SK-N-MC (cell line): ENCODE results near the gene KHNYN.

Experiments
- DNase-seq: peaks from one replicate; pipeline ENCODE4 v3.0.0-alpha.2; 2011; ENCODE audit warnings: low read depth, low spot score
- H3K27ac ChIP-seq: fragments of 200-600 bp; sonication (generic); 2 replicates; pipeline ENCODE4 v1.5.1; 2016; ENCODE audit warnings: mixed run types
- H3K36me3 ChIP-seq: fragments of 200-600 bp; sonication (generic); 2 replicates; pipeline ENCODE4 v1.6.1; 2017; ENCODE audit warnings: antibody characterized with exemption, low read length, mixed read lengths; ENCODE audit not compliant: insufficient read depth
- H3K4me3 ChIP-seq: fragments of 200-600 bp; sonication (generic); 2 replicates; pipeline ENCODE4 v1.5.1; 2016
- H3K9ac ChIP-seq: fragments of 200-600 bp; sonication (generic); 2 replicates; pipeline ENCODE4 v1.8.0; 2017; ENCODE audit warnings: mixed run types, mixed read lengths; ENCODE audit not compliant: insufficient read length
- H3K9me3 ChIP-seq: fragments of 200-600 bp; sonication (generic); 2 replicates; pipeline ENCODE4 v1.6.1; 2017; ENCODE audit warnings: low read depth, mild to moderate bottlenecking, antibody characterized with exemption, low read length, moderate library complexity, mixed read lengths
- EZH2 ChIP-seq: fragments of 200-600 bp; sonication (generic); IDR thresholded peaks from one replicate; pipeline ENCODE4 v1.6.1; 2017; ENCODE audit warnings: antibody characterized with exemption
- FOXP2 ChIP-seq: optimal IDR thresholded peaks from 2 replicates; pipeline ENCODE3; 2011; ENCODE audit warnings: mild to moderate bottlenecking, moderate library complexity; ENCODE audit not compliant: insufficient read depth; ENCODE audit errors: extremely low read length, control extremely low read depth
- POLR2AphosphoS5 ChIP-seq: IDR thresholded peaks from 2 replicates; pipeline ENCODE4 v1.6.1; 2012; ENCODE audit warnings: mild to moderate bottlenecking, low read depth, low read length, borderline replicate concordance

KHNYN gene

GRCh38 chr14:24436355-24437019 is 6.7 kb downstream of the KHNYN start:
- DNase-seq, result no peak
- H3K9ac ChIP-seq, result no peak overlapping the region
- TF ChIP-seq POLR2AphosphoS5, result peak; percentile 37; the same call in 1 of the 2 replicates
- TF ChIP-seq FOXP2, result no peak
- no peak overlapping the region for H3K27ac ChIP-seq
- H3K9me3 ChIP-seq, result no peaks in the 10 kb centered on the region
- H3K4me3 ChIP-seq, result no peak overlapping the region
- H3K36me3 ChIP-seq, result peaks cover 30% of the 10 kb centered on the region

- no peak overlapping the region for H3K27ac ChIP-seq
- H3K36me3 ChIP-seq, result peaks cover 30% of the 10 kb centered on the region
- H3K9ac ChIP-seq, result no peak overlapping the region
- no peak for DNase-seq
- TF ChIP-seq FOXP2 (no peak), POLR2AphosphoS5 (no peak), EZH2 (no peak)
- H3K4me3 ChIP-seq, result no peak overlapping the region
- H3K9me3 ChIP-seq, result no peaks in the 10 kb centered on the region
Measured at GRCh38 chr14:24437020-24437735, 7.4 kb downstream of the KHNYN start.

- Histone ChIP-seq H3K9me3 (no peaks in the 10 kb centered on the region), H3K4me3 (no peak overlapping the region), H3K27ac (no peak overlapping the region), H3K9ac (no peak overlapping the region), H3K36me3 (peaks cover 30% of the 10 kb centered on the region)
- TF ChIP-seq POLR2AphosphoS5 (0 out of 2 replicates have a peak, but pooled peaks have one; percentile 22), FOXP2 (no peak)
- no peak for DNase-seq
Measured at GRCh38 chr14:24437736-24438067, 7.9 kb downstream of the KHNYN start.

- no peak overlapping the region for H3K27ac ChIP-seq
- no peaks in the 10 kb centered on the region for H3K9me3 ChIP-seq
- H3K9ac ChIP-seq, result no peak overlapping the region
- TF ChIP-seq POLR2AphosphoS5 (no peak), EZH2 (no peak), FOXP2 (no peak)
- H3K4me3 ChIP-seq, result no peak overlapping the region
- DNase-seq, result no peak
- peaks cover 26% of the 10 kb centered on the region for H3K36me3 ChIP-seq
Measured at GRCh38 chr14:24438223-24439097, 8.7 kb downstream of the KHNYN start.

- Histone ChIP-seq H3K9ac (no peak overlapping the region), H3K36me3 (peaks cover 26% of the 10 kb centered on the region), H3K27ac (no peak overlapping the region), H3K9me3 (no peaks in the 10 kb centered on the region), H3K4me3 (no peak overlapping the region)
- no peak for TF ChIP-seq EZH2
- TF ChIP-seq FOXP2, result no peak
- TF ChIP-seq POLR2AphosphoS5, result no peak
- no peak for DNase-seq
Measured at GRCh38 chr14:24439257-24439656, 9.5 kb downstream of the KHNYN start.

- Histone ChIP-seq H3K9ac (no peak overlapping the region), H3K27ac (no peak overlapping the region), H3K9me3 (no peaks in the 10 kb centered on the region), H3K4me3 (no peak overlapping the region), H3K36me3 (peaks cover 26% of the 10 kb centered on the region)
- TF ChIP-seq POLR2AphosphoS5 (peak; percentile 28; the same call in 1 of the 2 replicates), EZH2 (no peak)
- DNase-seq, result no peak
Measured at GRCh38 chr14:24439830-24440605, 10.3 kb downstream of the KHNYN start.

- Histone ChIP-seq H3K27ac (no peak overlapping the region), H3K36me3 (peaks cover 26% of the 10 kb centered on the region), H3K9ac (peak overlapping the region; percentile 97), H3K9me3 (no peaks in the 10 kb centered on the region), H3K4me3 (peak overlapping the region; percentile 91; the same call in 1 of the 2 replicates)
- TF ChIP-seq EZH2 (no peak), POLR2AphosphoS5 (no peak), FOXP2 (no peak)
- no peak for DNase-seq
Measured at GRCh38 chr14:24440606-24441399, 11.0 kb downstream of the KHNYN start.
